ENCODE measurements around the gene CASQ2. TPM values are rescaled to one million over a fixed set of nuclear protein-coding genes. Genes with fewer than 3 reads are reported as not detected.

CASQ2 gene
- total and polyA plus RNA-seq, 10 of the 15 experiments (the other 5 are each of a cell fraction or from before 2014, with no cell fraction given): not detected

GRCh38 chr1:115669886-115670285 lies 98.6 kb downstream of the CASQ2 start:
- no peak for TF ChIP-seq IKZF2 (IDR thresholded peaks at IDR 0.05)
- TF ChIP-seq SMARCA5 (IDR thresholded peaks at IDR 0.05): no peak
- no peak for TF ChIP-seq ATF3 (IDR thresholded peaks at IDR 0.05; ENCODE audit: borderline replicate concordance, extremely low read depth, low read depth, low read length)
- no peak for TF ChIP-seq TCF3 (IDR thresholded peaks at IDR 0.05; ENCODE audit: borderline replicate concordance, insufficient read depth, low read depth, low read length)
- TF ChIP-seq ZNF622 (IDR thresholded peaks at IDR 0.05): no peak
- TF ChIP-seq LARP7 (IDR thresholded peaks at IDR 0.05): no peak
- no peak for TF ChIP-seq FOXM1 (IDR thresholded peaks at IDR 0.05; ENCODE audit: low read depth, low read length)
- no peak for TF ChIP-seq TCF7 (IDR thresholded peaks at IDR 0.05; ENCODE audit: borderline replicate concordance)
- TF ChIP-seq NR2C2 (IDR thresholded peaks at IDR 0.05; ENCODE audit: borderline replicate concordance, control insufficient read depth, insufficient read length, low read depth): no peak
- TF ChIP-seq MTA2 (IDR thresholded peaks at IDR 0.05; ENCODE audit: low read depth): no peak
- no peak for TF ChIP-seq JUND (IDR thresholded peaks at IDR 0.05; ENCODE audit: low read depth, low read length)
- TF ChIP-seq NFIC (IDR thresholded peaks at IDR 0.05; ENCODE audit: low read depth, low read length): no peak
- no peak for TF ChIP-seq CBFB (IDR thresholded peaks at IDR 0.05; ENCODE audit: low read depth)
- Histone ChIP-seq H3K4me1 (ENCODE audit: control insufficient read depth, insufficient read depth, low read length) (peaks cover 13% of the 10 kb centered on the region), H3K27me3 (replicated peaks in 1 of 2; ENCODE audit: control insufficient read depth in 2 of 2, insufficient read depth in 2 of 2, low read length in 1 of 2) (no peaks in the 10 kb centered on the region), H3K36me3 (ENCODE audit: control insufficient read depth in 2 of 2, insufficient read depth in 2 of 2, low read length in 1 of 2) (peaks cover 3 to 5% of the 10 kb centered on the region in 2 experiments; a peak in 3 of 4 replicates), H3K27ac (ENCODE audit: control insufficient read depth, insufficient read depth) (no peak overlapping the region), H3K4me3 (no peak overlapping the region), H2AFZ (ENCODE audit: control insufficient read depth, low read depth, low read length) (no peak overlapping the region), H3K79me2 (ENCODE audit: control insufficient read depth, insufficient read depth, low read length) (no peaks in the 10 kb centered on the region), H3K4me2 (ENCODE audit: control insufficient read depth, insufficient read depth) (no peak overlapping the region), H3K9me3 (replicated peaks; ENCODE audit: control insufficient read depth, insufficient read depth, low read length) (peaks cover 1% of the 10 kb centered on the region; the same call in 2 of the 3 replicates), H3K9ac (ENCODE audit: control insufficient read depth, insufficient read depth, low read length) (no peak overlapping the region), H4K20me1 (ENCODE audit: control insufficient read depth, insufficient read depth) (no peaks in the 10 kb centered on the region)
- no TSS peak for BruUV-seq (replicated peaks)
- ChIA-PET SMC1A (ENCODE audit: uncharacterized antibody, unreplicated experiment) (interaction anchor here (0.7 to 1.1 kb wide), 3 partner anchors 13 to 51 kb away, joined by 3 to 4 read pairs (median 3); no protein-coding TSS in a partner anchor), RAD21 (ENCODE audit: unreplicated experiment) (no interaction called here), POLR2A (no interaction called here), CTCF (interaction anchor here (1.2 to 1.6 kb wide), 2 partner anchors 20 to 37 kb away, joined by 4 read pairs; no protein-coding TSS in a partner anchor)
- ATAC-seq (no peak), FAIRE-seq (no peak), DNase-seq (ENCODE audit: low read depth, low spot score) (no peak)
- intact Hi-C loops (cut with micrococcal nuclease; ENCODE audit: unreplicated experiment): no loop called here
- in situ Hi-C loops (cut with MboI): no loop called here
- 6% methylated on average over 1 of the region's 1 CpG for WGBS (ENCODE audit: insufficient coverage, insufficient replicate concordance, low lambda C conversion rate, missing lambda C conversion rate)
